NCI-H1092 (cell line): ENCODE results near the gene NID2.

Experiments
- DNase-seq: peaks from one replicate; lab custom pipeline; 2025; lab: John Stamatoyannopoulos, UW

The NID2 gene

GRCh38 chr14:52080808-52081755 is 12.2 kb upstream of the NID2 start:
- peak; percentile 19 for DNase-seq

DNA sequence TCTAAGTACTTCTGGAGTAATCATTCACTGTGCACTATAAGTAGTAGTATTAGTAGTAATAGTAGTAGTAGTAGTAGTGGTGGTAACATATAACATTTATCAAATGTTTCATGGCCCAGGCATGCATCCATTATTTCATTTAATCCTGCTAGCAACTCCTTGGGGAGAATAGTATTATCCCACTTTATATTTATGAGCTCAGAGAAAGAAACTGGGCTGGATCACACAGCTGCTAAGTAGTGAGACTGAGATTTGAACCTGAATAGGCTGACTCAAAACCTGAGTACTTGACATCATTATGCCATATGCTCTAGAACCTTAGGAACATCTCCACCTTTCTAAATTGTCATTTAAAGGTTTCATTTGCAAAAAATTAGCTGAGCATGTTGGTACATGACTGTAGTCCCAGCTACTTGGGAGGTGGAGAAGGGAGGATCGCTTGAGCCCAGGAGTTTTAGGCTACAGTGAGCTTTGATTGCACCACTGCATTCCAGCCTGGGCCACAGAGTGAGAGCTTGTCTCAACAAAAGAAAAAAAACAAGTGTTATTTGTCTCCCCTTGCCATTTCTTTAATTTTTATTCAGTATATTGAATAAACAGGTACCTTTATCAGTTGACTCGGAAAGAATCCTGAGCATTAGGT is 11.4 kb upstream of the NID2 start:
- DNase-seq = no peak

- no peak for DNase-seq
These were observed 10.5 kb upstream of the NID2 start for GRCh38 chr14:52079239-52079959.

DNA sequence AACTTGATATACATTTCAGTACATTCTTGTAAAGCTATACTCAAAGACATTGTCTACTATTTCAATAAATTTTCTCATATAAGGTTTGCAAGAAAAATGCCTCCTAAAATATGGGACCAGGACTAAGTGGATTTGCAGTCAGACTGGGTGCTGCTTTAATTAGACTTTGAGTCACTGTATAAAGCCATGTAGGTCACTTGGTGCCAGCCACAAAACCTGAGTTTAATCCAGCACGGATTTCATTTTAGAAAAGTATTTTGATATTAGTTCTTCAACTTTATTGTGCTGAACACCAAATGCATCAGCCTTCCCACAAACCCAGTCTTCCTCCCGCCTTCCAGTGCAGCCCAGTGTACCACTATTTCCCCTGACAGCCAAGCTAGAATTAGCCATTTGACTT is 9.9 kb upstream of the NID2 start:
- DNase-seq = no peak

DNA sequence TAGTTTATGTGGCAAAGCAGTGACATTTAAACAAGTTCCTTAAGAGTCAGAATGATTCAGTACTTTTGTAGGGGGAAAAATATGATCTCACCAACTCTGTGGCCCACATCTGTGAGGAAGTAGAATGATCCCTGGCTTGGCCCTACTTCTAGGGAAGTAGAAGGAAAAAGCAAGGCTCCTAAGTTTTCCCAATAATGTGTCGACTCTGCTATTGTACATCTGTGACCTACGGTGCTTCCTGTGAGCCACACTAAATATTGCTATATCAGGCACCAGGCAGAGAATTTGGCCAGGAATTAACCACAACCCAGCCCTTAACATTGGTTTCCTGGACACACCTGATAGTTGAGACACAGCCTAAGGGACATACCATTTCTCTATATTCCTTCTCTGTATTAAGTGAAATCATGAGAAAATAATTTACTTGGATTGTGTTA is 9.3 kb upstream of the NID2 start:
- no peak for DNase-seq

DNA sequence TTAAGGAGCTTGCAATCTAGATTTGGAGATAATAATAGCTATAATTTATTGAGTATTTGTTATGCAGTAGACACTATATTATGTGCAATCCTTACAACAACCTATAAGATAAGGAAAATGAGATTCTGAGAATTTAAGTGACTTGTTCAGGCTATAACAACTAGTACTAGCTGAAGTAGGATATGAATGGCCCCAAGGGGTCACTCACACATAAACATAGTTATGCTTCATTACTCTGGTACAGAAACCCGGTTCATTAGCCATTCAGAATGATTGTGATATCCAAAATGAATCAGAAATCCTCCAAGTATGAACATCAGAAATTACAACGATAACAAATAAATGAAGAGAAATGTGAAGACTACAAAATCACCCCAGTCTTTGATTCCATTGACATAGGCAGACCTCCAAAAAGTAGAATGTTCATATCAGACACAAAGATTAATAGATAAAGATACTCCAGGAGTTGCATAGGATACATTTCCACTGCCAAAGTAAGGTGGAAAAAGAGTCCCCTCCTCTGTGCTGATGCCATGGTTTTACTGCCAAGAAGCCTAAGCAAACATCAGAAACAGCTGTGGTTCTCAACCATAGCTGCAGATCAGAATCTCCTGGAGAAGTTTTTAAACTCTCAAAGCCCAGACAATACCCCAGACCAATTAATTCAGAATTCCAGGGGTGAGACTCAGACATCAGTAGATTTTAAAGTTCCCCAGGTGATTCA is 8.6 kb upstream of the NID2 start:
- DNase-seq = no peak

DNA sequence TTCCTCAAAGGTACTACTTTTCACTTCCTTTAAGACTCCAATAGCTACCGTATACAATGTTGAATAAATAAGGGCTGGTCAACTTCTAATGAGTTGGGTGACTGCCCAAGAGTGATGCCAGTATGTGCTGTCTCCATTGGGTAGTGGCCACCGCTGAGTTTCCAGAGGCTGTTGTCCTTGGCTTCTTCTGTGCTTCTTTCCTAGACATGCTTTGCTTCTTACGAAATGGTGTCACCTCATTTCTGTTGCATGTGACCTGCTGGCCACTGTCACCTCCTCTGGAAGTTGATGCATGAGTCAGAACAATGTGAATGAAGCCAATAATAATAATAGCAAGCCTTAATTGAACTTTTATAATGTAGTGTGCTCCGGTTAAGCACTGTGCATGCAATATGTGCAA is 7.5 kb upstream of the NID2 start:
- DNase-seq = no peak

DNA sequence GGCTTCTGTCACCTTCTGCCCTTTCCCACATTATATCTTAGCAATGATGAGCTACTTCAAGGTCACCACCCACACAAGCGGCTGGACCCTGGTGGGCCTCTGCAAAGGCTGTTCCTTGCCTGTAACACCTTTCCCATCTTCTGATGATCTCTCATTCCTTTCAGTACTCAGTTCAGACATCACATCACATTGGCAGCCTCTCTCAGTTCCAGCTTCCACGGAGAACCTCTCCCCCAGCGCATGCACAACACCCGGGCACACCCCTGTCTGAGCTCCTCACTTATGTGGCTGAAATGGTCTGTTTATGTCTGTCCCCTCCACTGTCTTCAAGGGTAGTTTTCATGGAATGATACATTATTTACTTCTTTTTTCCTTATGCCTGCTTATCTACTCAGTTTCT is 6.5 kb upstream of the NID2 start:
- DNase-seq = no peak

DNA sequence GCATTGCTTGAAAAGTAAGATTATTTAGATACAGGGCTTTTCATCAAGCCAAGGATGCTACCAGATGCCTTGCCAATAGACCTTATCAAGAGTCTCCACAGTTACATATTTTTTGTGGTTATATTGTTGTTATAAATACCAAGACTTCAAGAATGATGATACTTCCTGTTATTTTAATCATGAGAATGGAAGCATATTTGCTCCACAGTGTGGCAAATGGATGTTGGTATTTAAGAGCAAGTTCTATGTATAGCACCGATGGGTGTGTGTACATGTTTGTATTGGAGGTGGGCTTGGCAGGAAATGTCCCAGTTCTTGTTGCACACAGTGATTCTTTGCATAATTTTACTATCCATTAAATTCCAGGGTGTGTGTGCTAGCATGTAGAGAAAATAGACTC is 4.4 kb upstream of the NID2 start:
- no peak for DNase-seq

DNA sequence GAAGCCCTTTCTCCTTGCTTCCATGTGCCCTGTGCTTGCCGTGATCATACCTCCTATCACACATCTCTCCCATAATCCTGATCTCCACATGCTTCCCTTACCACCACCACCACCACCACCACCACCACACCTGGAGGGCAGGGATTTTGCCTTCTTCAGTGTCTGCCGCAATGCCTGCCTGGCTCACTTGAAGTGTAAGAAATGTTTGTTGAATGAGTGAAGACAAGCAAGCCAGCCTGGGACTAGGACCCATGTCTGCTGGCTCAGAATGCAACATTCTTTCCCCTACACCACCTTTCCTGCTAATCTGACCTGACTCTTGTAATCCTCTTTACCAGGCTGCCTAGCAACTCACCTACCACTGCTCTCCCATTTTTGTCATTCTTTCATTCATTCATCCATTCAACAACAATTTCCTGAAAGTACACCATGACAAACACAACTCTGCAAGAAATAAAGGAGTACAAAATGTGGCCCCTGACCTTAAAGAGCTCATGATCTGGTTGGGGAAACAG is 3.5 kb upstream of the NID2 start:
- no peak for DNase-seq

DNA sequence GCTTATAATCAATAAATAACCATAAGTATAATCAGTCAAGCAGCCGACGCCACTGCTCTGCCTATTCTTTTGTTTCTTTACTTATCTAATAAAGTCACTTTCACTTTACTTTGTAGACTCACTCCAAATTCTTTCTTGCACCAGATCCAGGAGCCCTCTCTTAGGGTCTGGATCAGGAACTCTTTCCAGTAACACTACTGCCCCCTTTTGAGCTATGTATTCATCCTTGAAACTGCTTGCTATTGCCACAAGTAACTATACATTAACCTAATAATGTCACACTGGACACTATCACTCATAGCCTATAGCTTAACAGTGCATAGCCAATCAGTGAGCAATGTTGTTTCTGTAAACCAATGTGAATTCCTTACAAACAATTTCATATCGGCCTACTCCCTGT is 2.8 kb upstream of the NID2 start:
- DNase-seq = no peak

GRCh38 chr14:52070051-52070431 is 1.2 kb upstream of the NID2 start:
- DNase-seq = no peak

- no peak for DNase-seq
These were observed 620 bp upstream of the NID2 start for GRCh38 chr14:52069307-52070050.

- DNase-seq = peak; percentile 33
These were observed 815 bp downstream of the NID2 start for GRCh38 chr14:52067873-52068614.

GRCh38 chr14:52064174-52064573 is 4.7 kb downstream of the NID2 start:
- DNase-seq = no peak

GRCh38 chr14:52063052-52063462 is 5.8 kb downstream of the NID2 start:
- no peak for DNase-seq

GRCh38 chr14:52061890-52062289 is 7.0 kb downstream of the NID2 start:
- no peak for DNase-seq

DNA sequence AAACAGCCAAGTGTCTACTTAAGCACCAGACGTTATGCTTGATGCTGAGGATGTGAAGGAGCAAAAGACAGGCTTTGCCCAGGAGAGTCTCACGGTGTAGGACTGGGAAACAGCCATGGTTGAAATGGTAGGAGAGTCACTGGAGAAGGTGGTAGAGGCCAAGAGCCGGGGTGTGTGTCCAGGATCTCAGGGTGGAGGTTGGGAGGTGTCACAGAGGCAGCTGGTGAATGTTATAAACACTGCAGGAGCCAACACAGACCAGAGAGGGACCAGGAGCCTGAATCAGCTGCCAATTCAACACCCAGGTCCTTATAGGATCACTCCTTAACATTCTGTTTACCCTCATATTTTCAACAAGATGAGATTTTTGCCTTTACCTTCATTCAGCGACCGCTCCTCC is 7.5 kb downstream of the NID2 start:
- DNase-seq = no peak

DNA sequence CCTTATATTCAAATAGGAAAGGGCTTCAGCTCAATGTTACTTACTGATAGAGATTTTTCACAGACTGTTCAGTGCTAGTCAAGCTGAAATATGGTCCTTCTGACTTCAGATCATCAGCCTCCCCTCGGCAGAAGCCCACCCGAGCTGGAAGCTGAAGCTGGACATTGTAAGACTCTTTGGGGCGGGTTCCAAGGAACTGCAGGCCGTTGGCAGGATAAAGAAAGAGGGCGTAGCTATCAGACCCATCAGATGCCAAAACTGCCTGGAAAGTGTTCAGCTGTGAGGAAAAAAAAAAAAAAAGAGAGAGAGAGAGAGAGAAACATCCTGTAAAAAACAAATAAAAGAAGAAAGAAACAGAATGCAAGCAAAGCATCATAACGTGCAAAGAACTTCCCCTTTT is 8.8 kb downstream of the NID2 start:
- DNase-seq = no peak

- DNase-seq = no peak
These were observed 9.2 kb downstream of the NID2 start for GRCh38 chr14:52059649-52060048.
